HG03175 (cell line): ENCODE measurements around the gene HMGXB3.

Source experiments
- ATAC-seq: cut with Tn5 transposase; IDR thresholded peaks from one replicate; pipeline ENCODE4 v1.9.1; 2021; ENCODE audit warnings: mild to moderate bottlenecking, moderate library complexity; ENCODE audit not compliant: unreplicated experiment

HMGXB3 gene

GRCh38 chr5:149988126-149988525 lies 12.4 kb upstream of the HMGXB3 start:
- ATAC-seq = no peak

DNA sequence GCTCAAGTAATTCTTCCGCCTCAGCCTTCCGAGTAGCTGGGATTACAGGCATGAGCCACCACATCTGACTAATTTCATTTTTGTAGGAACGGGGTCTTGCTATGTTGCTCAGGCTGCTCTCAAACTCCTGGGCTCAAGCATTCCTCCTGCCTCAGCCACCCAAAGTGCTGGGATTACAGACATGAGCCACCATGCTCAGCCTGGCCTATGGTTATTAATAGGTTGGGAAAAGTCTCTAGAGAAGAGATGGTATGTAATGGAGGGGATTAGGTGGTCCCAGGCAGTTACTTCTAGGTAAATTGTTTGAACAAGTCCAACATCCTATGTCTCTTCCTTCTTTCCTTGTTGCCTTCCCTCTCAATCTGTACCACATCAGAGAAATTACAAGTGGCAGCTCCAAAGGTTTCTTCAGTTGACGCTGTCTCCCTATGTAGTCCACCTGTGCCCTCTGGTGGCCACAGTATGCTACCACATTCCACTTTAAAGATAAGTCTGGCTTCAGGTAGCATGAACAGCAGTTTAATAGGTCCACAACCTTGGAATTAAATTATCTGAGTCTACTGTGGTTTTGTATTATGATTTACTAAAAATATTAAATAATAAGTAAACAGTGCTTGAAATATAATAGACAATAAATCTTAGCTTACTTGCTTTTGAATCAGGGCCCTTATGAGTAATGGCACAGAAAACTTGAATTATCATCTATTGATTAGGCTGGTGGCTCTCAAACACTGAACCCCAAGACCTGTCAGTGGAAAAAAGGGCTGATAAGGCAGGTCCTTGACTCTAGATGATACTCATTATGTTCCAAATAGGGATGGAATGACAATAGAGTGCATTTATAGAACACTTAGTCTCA lies 9.8 kb upstream of the HMGXB3 start:
- ATAC-seq = peak; percentile 81

DNA sequence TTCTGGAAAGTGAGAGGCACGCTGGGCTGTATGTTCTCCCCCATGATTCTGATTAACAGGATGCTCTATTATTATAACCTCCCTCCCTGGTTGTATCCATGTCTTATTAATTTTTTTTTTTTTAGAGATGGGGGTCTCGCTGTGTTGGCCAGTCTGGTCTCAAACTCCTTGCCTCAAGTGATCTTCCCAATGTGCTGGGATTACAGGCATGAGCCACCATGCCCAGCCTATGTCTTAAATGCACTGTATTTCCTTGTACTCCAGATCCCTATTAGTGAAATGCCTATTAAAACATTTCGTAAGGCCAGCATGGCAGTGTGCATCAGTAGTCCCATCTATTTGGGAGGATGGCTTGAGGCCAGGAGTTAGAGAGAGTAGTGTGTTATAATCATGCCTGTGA lies 7.1 kb upstream of the HMGXB3 start:
- ATAC-seq = no peak

DNA sequence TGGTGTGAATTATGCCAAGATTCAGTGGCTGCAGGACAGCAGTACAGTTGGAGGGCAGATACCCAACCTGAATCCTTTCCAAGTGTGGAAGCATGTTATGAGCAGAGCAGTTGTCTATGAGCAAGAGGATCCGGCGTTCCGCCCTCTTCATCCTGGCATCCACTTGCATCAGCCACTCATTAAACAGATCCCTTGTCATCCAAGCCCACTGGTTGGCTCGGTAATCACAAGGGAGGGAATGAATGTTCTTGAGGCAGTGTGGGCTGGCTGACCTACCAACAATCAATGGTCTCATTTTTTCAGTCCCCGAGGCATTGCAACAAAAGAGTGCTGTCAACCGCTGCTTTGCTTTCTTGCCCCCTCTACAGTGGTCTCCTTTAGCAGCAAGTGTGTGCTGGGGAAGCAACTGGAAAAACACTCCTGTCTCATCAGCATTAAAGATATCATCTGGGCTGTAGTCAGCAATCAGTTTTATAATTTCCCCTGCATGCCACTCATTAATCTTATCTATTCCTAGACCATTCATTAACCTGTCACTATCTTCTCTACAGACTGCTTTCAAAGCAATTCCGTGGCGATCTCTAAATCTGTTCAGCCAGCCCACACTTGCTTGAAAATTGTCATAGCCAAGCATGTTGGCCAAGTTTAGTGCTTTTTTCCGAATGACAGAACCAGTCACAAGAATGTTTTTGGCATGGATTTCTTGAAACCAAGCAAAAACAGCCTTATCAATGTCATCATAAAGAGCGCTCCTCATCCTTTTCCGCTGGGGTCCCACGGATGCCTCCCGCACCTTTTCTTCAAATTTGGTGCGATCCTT lies 4.9 kb upstream of the HMGXB3 start:
- ATAC-seq = no peak

DNA sequence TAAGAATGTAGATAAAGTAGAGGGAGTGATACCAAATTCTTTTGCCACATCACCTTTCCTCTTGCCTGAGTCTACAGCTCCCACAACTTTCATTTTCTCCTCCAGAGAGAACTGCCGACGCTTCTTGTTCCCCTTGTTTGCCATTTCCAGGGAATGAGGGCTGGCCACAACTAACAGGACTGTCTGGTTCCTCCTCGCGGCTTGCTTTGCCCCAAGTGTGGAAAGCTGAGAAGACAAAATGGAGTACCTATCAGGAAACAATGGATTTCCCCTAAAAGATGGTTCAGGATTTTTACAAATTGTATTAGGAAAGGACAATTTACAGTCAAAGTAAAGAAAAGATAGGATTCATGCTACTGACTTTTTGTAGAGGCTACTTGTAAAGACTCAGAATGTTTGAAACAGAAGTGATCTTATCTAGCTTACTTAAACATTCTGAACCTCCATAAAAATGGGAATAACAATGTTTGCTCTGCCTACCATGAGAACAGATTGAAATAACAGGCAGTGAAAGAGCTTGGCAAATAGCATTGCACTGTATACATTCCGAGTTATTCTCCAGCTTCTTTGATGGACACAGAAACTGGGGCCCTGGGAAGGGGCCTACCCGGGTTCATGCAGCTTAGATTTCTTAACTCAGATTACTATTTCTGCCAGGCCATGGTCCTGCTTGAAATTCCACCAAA lies 4.2 kb upstream of the HMGXB3 start:
- no peak for ATAC-seq

- no peak for ATAC-seq
Observed at GRCh38 chr5:149998281-149998680, 2.3 kb upstream of the HMGXB3 start.

DNA sequence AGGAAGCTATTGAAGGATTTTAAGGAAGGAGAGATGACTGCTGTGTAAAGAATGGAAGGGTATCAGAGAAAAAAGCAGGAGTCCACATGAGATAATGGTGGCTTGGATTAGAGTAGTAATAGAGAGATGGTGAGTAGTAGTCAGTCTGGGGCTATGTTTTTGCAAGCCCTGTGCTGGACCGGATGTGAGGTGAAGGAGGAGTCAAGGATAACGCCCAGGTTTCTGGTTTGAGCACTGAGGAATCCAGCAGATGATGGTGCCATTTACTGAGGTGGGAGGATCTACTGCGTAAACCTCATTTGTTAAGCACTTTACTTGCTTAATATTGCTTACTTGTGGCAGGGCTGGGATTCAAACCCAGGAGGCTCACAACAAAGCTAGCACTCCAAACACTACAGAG lies 1.2 kb upstream of the HMGXB3 start:
- no peak for ATAC-seq

GRCh38 chr5:149999866-150000255 lies 678 bp upstream of the HMGXB3 start:
- ATAC-seq = no peak

DNA sequence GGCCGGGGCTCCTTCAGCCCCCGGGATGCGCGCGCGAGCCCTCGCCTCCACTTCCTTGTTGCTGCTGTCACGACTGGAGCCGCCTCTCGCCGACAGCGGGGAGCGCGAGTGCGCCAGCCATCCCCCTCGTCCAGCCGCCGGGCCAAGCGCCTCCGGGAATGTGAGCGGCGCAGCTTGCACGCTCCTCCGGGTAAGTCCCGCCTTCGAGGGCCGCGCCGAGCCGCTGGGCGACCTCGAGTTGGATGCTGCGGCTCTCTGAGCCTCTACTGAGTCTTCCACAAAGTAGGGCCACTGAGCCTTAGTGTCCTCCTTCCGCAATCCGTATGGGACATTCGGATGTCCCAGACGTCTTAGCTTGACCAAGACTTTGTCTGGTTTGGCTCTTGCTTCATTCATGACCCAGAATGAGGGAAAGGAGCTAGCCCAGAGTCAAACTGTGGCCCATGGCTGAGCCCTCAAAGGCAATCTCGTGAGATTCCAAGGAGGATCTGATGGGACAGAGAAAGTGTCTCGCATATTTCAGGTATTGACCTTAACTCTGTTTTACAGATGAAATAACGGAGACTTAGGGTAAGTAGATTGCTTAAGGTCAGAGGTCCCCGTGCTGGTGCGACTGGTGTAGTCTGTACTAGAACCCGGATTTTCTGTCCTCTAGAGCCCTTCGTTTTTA lies 586 bp downstream of the HMGXB3 start:
- ATAC-seq = peak; percentile 23

DNA sequence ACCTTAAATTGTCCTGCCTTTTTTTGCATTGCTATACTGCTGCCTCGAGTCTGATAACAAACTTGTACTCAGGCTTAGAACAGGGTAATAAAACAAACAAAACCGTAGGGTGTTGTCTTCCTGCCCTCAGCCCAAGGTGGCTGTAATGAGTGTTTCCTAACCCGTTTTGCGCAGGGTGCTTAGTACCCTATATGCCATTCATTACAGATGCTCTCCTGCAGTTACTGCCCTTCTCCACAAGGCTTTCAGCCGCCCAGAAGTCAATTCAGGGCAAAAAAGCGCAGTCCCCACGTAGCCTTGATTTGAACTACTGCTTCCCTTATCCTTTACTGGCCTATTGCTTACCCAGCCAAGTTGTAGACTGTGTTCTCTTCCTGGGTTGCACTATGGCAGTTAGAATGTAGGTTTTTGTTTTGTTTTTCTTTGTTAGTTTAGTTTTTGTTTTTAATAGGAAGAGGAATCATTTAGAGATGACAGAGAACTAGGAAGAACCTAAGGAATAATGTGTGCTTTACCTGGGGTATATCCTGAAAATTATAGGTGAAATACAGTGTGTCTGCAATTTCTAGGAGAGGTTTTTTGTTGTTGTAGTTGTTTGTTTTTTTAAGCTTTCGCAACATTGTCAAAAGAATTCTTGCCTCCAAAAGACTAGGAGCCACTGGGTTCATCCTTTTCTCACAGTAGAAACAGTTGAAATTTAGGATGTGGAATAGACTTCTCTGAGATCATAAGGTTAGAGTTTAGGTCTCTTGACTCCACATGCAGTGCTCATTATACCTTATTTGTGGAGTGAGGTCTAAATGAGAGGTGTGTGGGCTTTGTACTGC lies 1.3 kb downstream of the HMGXB3 start:
- peak; percentile 62 for ATAC-seq

- ATAC-seq = no peak
Observed at GRCh38 chr5:150006318-150006717, 5.8 kb downstream of the HMGXB3 start.

DNA sequence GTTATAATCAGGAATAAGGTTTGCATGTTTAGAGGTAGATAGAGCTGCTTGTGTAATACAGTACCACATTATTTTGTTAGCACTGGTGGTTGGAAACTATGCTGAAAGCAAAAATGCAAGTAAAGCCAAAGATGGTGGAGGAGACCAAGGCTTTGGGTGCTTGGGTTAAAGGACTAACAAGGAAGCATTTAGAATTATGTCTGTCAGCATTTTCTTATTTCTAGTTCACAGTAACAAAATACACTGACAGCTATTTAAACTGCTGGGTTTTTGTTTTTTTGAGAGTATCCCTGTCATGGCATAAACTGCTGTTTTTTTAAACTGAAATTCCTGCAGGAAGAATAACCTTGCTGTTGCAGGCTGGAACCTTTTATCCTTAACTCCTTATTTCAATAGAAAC lies 6.5 kb downstream of the HMGXB3 start:
- no peak for ATAC-seq

DNA sequence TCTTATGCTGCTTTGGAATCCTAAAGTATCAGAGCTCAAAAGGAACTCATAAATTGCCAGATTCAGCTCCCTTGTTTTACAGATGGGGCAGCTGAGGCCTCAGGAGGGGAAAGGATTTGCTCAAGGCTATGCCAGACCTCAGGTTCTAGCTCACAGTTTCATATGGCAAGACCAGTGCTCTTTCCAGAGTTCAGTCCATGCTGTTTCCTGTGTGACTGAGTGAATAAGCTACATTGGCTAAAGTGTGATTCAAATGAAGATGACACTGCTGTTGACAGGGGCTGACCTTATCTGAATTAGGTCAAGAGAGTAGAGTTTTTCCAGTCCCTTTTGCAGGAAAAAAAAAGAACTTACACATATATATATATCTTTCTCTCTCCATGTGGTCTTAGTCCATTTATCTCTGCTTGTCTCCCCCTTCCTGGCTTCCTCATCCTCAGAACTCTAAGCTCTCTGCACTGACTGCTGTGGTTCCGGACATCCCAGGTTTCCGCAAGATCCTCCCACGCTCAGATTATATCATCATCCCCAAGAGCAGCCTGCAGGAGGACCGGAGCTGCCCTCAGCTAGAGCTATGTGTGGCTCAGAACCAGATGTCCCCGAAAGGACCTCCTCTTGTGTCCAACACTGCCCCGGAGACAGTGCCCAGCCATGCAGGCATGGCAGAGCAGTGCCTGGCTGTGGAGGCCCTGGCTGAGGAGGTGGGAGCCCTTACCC lies 9.3 kb downstream of the HMGXB3 start:
- ATAC-seq = no peak

DNA sequence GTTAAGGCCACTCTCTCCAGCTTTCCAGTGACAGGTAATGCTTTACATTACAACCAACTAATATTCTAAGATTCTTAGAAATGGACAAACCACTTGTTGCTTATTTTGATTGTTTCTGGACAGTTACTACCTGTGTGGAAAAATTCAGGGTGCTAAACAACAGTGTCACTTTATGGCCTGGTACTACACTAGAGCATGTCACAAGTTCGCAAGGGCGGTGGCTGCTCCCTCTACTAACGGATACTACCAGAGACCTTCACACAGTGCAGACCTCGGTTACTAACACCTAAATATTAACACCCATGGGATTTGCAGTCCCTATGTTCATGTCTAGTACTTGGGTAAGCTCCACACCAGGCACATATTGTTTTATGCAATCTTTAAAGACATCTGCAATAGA lies 13.4 kb downstream of the HMGXB3 start:
- ATAC-seq = no peak

- no peak for ATAC-seq
Observed at GRCh38 chr5:150014456-150014855, 13.9 kb downstream of the HMGXB3 start.

- ATAC-seq = no peak
Observed at GRCh38 chr5:150015415-150015814, 14.9 kb downstream of the HMGXB3 start.

DNA sequence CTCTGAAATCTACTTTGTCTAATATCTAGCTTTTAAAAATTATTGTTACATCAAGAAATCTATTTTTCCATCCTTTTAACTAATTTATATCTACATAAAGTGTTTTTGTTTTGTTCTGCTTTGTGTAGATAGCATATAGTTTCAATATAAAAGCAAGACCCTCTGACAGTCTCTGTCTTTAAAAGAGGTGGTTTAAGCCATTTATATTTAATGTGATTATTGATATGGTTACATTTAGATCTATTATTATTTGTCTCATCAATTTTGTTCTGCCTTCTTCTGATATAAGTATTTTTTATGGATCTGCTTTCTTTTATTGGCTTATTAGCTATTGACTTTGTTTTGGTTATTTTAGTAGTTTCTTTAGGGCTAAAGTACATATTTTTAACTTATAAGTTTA lies 16.0 kb downstream of the HMGXB3 start:
- ATAC-seq = no peak

DNA sequence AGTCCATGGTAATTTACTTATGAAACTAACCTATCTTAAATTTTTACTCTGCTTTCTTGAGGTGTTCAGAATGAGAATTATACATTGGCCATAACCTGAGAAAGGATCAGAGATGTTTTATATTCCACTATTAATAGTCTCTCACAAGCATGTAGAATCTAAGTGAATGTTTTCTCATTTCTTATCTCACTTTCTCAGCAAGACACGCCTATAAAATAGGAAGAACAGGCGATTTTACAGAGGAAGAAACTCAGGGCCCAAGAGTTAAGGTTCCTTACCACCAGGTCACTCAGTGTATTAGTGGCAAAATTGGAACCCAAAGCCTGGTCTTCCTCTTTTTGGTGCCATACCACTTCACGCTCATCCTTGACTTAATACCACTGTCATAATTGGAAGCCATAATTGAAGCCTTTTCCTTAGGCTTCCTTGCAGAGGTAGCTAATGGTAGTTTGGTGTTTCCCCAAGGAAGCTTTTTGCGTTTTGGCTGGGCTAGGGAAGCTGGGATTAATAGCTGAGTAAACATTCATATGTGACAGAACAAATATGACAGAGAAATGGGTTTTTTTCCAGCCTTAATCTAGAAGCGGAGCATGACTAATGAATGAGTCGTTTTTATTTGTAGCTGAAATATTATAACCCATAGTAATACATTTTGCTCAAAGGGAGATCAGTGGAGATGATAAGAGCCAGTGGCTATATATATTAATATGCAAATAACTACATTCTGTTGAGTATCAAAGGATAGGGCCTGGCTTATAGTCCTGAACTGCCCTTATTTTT lies 16.9 kb downstream of the HMGXB3 start:
- no peak for ATAC-seq

DNA sequence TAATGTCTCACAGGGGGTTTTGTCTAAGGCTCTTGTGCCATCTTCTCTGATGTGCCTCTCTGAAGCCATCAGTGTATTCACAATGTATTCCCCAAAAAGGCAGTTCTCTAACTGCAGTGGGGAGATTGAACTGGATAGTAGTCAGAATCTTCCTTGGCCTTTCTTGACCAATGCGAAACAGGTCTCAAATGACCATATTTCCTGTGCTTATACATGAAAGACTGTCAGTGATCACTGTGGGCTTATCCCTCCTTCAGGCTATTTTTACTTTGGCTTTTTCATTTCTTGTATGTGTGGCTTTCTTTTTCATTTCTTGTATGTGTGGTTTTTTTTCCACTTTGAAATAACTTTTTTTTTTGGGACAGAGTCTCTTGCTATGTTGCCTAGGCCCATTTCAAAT lies 19.7 kb downstream of the HMGXB3 start:
- ATAC-seq = no peak
